MM.1S (cell line): ENCODE results near the gene ZNG1C.
"Not testable (repeated sequence)": the region's sequence is repeated elsewhere in the genome, so short reads cannot be mapped to it uniquely, and the experiment has no call there.

Experiments used
- DNase-seq: peaks from one replicate; pipeline ENCODE4 v3.0.0-alpha.2; 2015
- H2AFZ ChIP-seq: fragments of 300-600 bp; sonication (generic); 2 replicates; pipeline ENCODE4 v1.6.0; 2016; ENCODE audit warnings: antibody characterized with exemption, low read length
- H3F3A ChIP-seq: fragments of 300-600 bp; sonication (generic); 2 replicates; pipeline ENCODE4 v1.6.1; 2016; ENCODE audit warnings: mild to moderate bottlenecking, antibody characterized with exemption, low read length, moderate library complexity, mixed read lengths; ENCODE audit not compliant: insufficient read depth
- H3K27ac ChIP-seq: fragments of 300-600 bp; sonication (generic); 2 replicates; pipeline ENCODE4 v1.5.1; 2016; ENCODE audit warnings: mild to moderate bottlenecking, low read length
- H3K27me3 ChIP-seq: fragments of 300-600 bp; sonication (generic); replicated peaks from 2 replicates; pipeline ENCODE4 v1.6.0; 2016; ENCODE audit warnings: low read length; ENCODE audit not compliant: insufficient read depth
- H3K36me3 ChIP-seq: fragments of 300-600 bp; sonication (generic); replicated peaks from 2 replicates; pipeline ENCODE4 v1.6.1; 2016; ENCODE audit warnings: mild to moderate bottlenecking, low read length, mixed read lengths; ENCODE audit not compliant: insufficient read depth
- H3K4me1 ChIP-seq: fragments of 300-600 bp; sonication (generic); 2 replicates; pipeline ENCODE4 v1.6.1; 2016; ENCODE audit warnings: low read length, mixed read lengths
- H3K4me2 ChIP-seq: fragments of 300-600 bp; sonication (generic); 2 replicates; pipeline ENCODE4 v1.6.0; 2016; ENCODE audit warnings: low read depth, low read length
- H3K4me3 ChIP-seq: fragments of 300-600 bp; sonication (generic); 2 replicates; pipeline ENCODE4 v1.5.1; 2016; ENCODE audit warnings: low read length, mixed read lengths
- H3K79me2 ChIP-seq: fragments of 300-600 bp; sonication (generic); 2 replicates; pipeline ENCODE4 v1.6.1; 2016; ENCODE audit warnings: mixed run types, low read length, mixed read lengths
- H3K9ac ChIP-seq: fragments of 300-600 bp; sonication (generic); 2 replicates; pipeline ENCODE4 v1.6.1; 2016; ENCODE audit warnings: low read length, mixed read lengths
- H3K9me2 ChIP-seq: fragments of 300-600 bp; sonication (generic); replicated peaks from 2 replicates; pipeline ENCODE4 v1.6.1; 2016; ENCODE audit warnings: mild to moderate bottlenecking, low read length, mixed read lengths; ENCODE audit not compliant: insufficient read depth
- H3K9me3 ChIP-seq: fragments of 300-600 bp; sonication (generic); replicated peaks from 2 replicates; pipeline ENCODE4 v1.6.1; 2016; ENCODE audit warnings: mild to moderate bottlenecking, low read length, mixed read lengths; ENCODE audit not compliant: insufficient read depth
- H4K20me1 ChIP-seq: fragments of 300-600 bp; sonication (generic); 2 replicates; pipeline ENCODE4 v1.6.1; 2016; ENCODE audit warnings: mild to moderate bottlenecking, low read length, moderate library complexity, mixed read lengths; ENCODE audit not compliant: insufficient read depth

The ZNG1C gene

DNA sequence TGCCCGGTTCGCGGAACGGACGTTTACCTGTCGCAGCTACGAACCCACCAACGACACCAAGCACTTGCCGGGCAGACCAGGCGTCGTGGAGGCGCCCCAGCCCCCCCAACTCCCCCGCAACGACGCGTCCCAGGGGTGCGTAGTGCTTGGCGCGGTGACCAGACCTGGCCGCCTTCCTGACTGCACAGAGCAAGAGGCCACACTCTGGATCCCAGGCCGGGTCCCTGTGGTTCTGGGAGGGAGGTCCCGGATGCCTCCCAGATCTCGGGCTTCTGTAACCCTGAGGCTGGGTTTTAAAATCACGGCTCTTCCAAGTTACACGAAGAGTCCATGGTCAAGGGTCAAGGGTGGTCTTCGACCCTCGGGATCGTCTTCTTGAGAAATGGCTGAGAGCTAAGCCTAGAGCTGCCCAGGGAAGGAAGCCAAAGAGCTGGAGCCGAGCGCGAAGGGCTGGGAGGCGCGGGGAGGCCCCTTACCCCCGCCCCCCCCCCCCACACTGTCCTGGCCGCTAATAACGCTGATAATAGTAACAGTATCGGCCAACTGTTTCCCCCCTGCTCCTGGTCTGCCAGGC lies 64.7 kb downstream of the ZNG1C start:
- not testable (repeated sequence) for H3K9me2 ChIP-seq, H3K4me3 ChIP-seq, H3K9ac ChIP-seq, H3K4me2 ChIP-seq, H3K4me1 ChIP-seq, H4K20me1 ChIP-seq, H3K9me3 ChIP-seq, H3K27ac ChIP-seq, H2AFZ ChIP-seq, H3F3A ChIP-seq, DNase-seq, H3K79me2 ChIP-seq, H3K36me3 ChIP-seq, H3K27me3 ChIP-seq

DNA sequence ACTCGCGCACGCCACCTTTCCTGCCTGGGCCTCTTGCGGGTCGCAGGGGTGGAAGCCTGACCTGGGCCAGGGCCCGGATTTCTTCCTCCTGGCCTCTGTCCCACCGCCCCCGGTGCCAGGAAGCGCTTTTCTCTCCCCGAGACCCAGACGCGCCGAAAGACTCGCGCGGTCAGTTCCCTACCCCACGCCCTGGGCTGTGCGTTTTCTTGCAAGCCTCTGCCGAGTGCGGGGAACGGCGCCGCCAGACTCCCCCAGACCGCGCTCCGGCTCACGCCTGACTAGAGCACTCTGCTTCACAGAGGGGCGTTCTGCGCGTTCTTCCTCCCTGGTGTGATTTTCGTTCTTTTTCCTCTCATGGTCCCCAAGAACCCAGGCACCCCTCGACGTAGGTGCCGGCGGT lies 65.3 kb downstream of the ZNG1C start:
- H3K4me2 ChIP-seq, H3F3A ChIP-seq, DNase-seq, H2AFZ ChIP-seq, H3K9ac ChIP-seq, H3K9me2 ChIP-seq, H3K36me3 ChIP-seq, H3K4me1 ChIP-seq, H3K4me3 ChIP-seq, H3K9me3 ChIP-seq, H3K27ac ChIP-seq, H3K27me3 ChIP-seq, H4K20me1 ChIP-seq, H3K79me2 ChIP-seq: not testable (repeated sequence)

DNA sequence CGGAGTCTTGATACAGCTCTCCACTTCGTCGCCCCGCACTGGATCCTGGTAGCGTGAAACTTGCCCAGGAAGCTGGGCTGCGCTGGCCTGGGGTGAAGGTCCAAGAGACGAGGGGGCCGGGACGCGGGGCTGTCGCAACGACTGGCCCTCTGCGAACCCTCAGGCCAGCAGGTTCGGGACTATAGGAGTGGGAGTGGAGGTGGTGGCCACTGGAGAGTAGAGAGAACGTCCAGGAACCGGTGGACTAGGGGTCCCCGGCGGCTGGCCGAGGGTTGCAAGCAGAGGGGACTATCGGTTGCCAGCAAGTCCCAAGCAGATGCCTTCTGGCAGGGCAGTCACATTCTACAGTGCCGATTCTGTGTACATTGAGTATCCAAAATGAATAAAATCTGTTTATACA lies 65.9 kb downstream of the ZNG1C start:
- H3K36me3 ChIP-seq, DNase-seq, H3K4me1 ChIP-seq: not testable (repeated sequence)

DNA sequence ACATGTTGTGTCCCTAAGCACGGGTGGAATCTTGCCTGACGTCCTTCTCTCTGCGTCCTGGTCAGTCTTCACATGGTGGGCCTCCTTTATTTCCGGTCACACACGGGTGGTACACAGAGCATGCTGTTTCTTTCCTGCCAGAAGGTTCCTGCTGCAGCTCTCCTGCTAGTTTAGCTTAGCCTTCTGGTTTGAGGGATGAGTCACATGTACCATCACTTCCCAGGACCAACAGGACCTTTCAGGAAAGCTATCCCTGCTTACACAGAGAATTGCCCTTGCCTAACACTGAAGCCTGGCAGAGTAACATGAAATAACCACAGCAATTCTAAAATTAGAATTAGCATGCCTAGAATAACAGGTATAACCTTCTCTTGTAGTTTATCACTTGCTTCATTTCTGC lies 69.4 kb downstream of the ZNG1C start:
- not testable (repeated sequence) for H3F3A ChIP-seq, H3K9ac ChIP-seq, H4K20me1 ChIP-seq, H3K4me3 ChIP-seq, H3K27ac ChIP-seq, H3K27me3 ChIP-seq, H2AFZ ChIP-seq, DNase-seq, H3K79me2 ChIP-seq, H3K9me2 ChIP-seq, H3K36me3 ChIP-seq, H3K4me1 ChIP-seq, H3K4me2 ChIP-seq, H3K9me3 ChIP-seq

More for the DNA sequence above, 65.9 kb downstream of the ZNG1C start:
- not testable (repeated sequence) for H3K4me3 ChIP-seq, H3K9me3 ChIP-seq, H4K20me1 ChIP-seq, H3K9ac ChIP-seq, H2AFZ ChIP-seq, H3K27me3 ChIP-seq, H3K4me2 ChIP-seq, H3K79me2 ChIP-seq, H3K9me2 ChIP-seq, H3F3A ChIP-seq, H3K27ac ChIP-seq

- DNase-seq, H3K79me2 ChIP-seq, H4K20me1 ChIP-seq, H3F3A ChIP-seq, H3K4me3 ChIP-seq, H3K4me1 ChIP-seq, H3K27ac ChIP-seq, H3K9me3 ChIP-seq, H3K27me3 ChIP-seq, H3K9me2 ChIP-seq, H2AFZ ChIP-seq, H3K9ac ChIP-seq, H3K4me2 ChIP-seq, H3K36me3 ChIP-seq: not testable (repeated sequence)
These were observed 76.4 kb downstream of the ZNG1C start for GRCh38 chr9:68318209-68318608.

- not testable (repeated sequence) for H3K4me1 ChIP-seq, H3F3A ChIP-seq, H3K4me3 ChIP-seq, H4K20me1 ChIP-seq, H3K36me3 ChIP-seq, H3K9me3 ChIP-seq, H3K4me2 ChIP-seq, H3K79me2 ChIP-seq, H3K27me3 ChIP-seq, H3K27ac ChIP-seq, H3K9me2 ChIP-seq, H3K9ac ChIP-seq, H2AFZ ChIP-seq, DNase-seq
These were observed 82.0 kb downstream of the ZNG1C start for GRCh38 chr9:68323749-68324148.

GRCh38 chr9:68324518-68324917 lies 82.7 kb downstream of the ZNG1C start:
- H2AFZ ChIP-seq, H3K4me1 ChIP-seq: not testable (repeated sequence)

DNA sequence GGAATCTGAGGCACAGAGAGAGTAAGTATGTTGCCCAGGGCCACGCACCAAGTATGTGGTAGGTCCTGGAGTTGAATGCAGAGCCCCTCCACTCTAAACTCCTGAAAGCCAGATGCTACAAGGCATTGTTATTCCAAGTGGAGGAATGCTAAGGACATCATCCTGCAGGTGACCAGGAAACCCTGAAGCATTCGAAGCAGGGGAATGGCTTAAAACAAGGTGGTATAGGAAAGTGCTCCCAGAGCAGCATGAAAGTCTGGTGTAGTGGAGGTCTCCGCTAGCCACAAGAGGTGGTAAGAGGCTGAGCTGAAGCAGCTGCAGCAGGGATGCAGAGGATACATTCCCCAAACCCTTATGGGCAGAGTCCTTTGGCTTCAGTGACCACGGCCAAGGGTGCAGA lies 87.3 kb downstream of the ZNG1C start:
- H2AFZ ChIP-seq, H3K27ac ChIP-seq, H4K20me1 ChIP-seq, H3K4me2 ChIP-seq, H3K27me3 ChIP-seq, H3K36me3 ChIP-seq, H3K4me3 ChIP-seq, H3K9ac ChIP-seq, H3K4me1 ChIP-seq, H3K79me2 ChIP-seq, DNase-seq, H3F3A ChIP-seq, H3K9me2 ChIP-seq, H3K9me3 ChIP-seq: not testable (repeated sequence)

More at GRCh38 chr9:68324518-68324917, 82.7 kb downstream of the ZNG1C start:
- H3K9me2 ChIP-seq, H3K9me3 ChIP-seq, DNase-seq, H3K27ac ChIP-seq, H3K4me3 ChIP-seq, H3K79me2 ChIP-seq, H3F3A ChIP-seq, H4K20me1 ChIP-seq, H3K36me3 ChIP-seq, H3K27me3 ChIP-seq, H3K9ac ChIP-seq, H3K4me2 ChIP-seq: not testable (repeated sequence)
